Colonic mucosa (tissue), 4 donors: ENCODE data around the gene PDZK1IP1. TPM values are rescaled to one million over a fixed set of nuclear protein-coding genes. Genes with fewer than 3 reads are reported as not detected.

Experiments used
- DNase-seq: peaks from one replicate; pipeline ENCODE4 v3.0.0-alpha.2; 2020
- H3K27ac ChIP-seq: fragments of 200-600 bp; one replicate; pipeline ENCODE4 v1.8.0; 2021
- H3K27me3 ChIP-seq: fragments of 200-600 bp; one replicate; pipeline ENCODE4 v1.8.0; 2021
- H3K36me3 ChIP-seq: fragments of 200-600 bp; one replicate; pipeline ENCODE4 v1.8.0; 2021
- H3K4me1 ChIP-seq: fragments of 200-600 bp; one replicate; pipeline ENCODE4 v1.8.0; 2021; ENCODE audit warnings: mild to moderate bottlenecking
- H3K4me3 ChIP-seq: fragments of 200-600 bp; one replicate; pipeline ENCODE4 v1.8.0; 2021
- H3K9ac ChIP-seq, 2 donors: one replicate each; pipeline ENCODE4 v1.7.0; 2013; ENCODE audit warnings: control low read depth in 2 of 2, low read depth in 2 of 2, low read length in 2 of 2
- H3K9me3 ChIP-seq: fragments of 200-600 bp; one replicate; pipeline ENCODE4 v1.8.0; 2021
- CTCF ChIP-seq: fragments of 200-600 bp; IDR thresholded peaks from one replicate; pipeline ENCODE4 v1.8.0; 2022; ENCODE audit warnings: antibody characterized with exemption, mild to moderate bottlenecking
- intact Hi-C: fragments of 100-400 bp; cut with DNase I; formaldehyde crosslinking; loops from one replicate; pipeline ENCODE4 v1.14.1; 2022
- total RNA-seq, 2 donors: library from RNA; stranded (reverse); fragmentation: NEBNext Ultra II Directional in 1 of 2; extraction: Animal tissue kit (Norgen Biotek cat#: 25700) in 1 of 2; gene quantifications; one replicate each; pipeline ENCODE4 v1.2.1, GENCODE V29; 2021
- donor health status: healthy.
- donor health status: DM: no; HTN: no; CAD: no.
- donor health status: DM: no; HTN: no; CAD: no.

The PDZK1IP1 gene
- total RNA-seq, 2 donors from 2014 or later = 40.6 to 85.2 TPM

DNA sequence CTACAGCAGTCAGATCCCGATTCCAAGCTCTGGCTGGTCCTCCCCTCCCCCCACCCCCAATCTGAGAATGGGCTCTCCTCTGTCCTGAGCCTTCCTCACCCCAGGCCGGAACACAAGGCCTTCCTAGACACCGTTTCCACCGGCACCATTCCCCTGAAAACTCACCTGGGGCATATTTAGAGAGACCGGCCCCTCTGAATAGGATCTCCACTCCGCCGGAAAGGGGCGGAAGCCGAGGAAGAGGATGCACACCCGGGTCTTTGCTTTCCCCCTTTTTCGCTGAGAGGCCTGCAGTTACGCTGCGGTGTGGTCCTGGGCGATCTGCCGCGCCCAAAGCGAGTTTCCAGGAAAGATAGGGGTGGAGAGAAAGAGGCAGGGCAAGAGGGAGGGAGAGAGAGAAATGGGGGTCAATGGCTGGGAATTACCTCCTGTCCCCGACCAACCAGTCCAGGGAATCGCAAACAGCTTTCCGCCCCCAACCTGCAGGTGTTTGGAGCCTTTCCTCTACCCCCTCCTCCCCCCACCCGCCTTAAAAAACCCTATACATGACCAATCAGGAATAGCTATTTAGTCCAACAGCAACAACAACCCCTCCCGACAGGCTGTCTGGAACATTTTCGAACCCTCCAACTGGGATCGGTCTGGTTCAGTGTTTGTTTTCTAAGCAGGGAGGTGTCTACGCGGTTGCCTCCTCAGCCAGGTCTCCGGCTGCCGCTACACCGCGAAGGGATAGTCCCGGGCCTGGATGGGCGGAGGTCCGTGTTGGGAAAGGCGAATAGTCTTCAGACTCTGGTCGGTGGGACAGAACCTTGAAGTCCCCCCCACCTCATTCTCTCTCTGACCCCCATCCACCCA, 39.4 kb upstream of the PDZK1IP1 start:
- intact Hi-C loops = no loop called here
- no peaks in the 10 kb centered on the region for H3K9me3 ChIP-seq
- no peak overlapping the region for H3K9ac ChIP-seq
- TF ChIP-seq CTCF = no peak
- peaks cover 94% of the 10 kb centered on the region for H3K27me3 ChIP-seq
- H3K27ac ChIP-seq = no peak overlapping the region
- H3K4me3 ChIP-seq = no peak overlapping the region
- DNase-seq = no peak
- no peaks in the 10 kb centered on the region for H3K36me3 ChIP-seq
- H3K4me1 ChIP-seq = peaks cover 11% of the 10 kb centered on the region

DNA sequence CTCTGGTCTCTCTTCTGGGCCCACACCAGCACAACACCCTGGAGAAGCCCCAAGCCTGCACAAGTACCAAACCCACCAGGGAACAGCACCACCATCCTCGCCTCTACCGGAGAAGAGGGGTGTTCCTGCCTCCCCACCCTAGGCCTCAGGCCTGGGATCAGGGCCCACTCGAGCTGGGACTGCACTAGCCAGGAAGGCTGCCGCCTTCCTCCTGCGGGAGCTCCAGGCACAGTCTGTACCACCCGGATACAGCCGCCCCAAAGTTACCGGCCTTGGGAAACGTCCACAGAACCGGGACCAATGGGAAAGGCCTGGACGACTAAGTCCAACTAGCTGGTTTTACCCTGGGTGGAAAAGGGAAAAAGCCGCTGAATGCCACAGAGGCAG, 38.8 kb upstream of the PDZK1IP1 start:
- Histone ChIP-seq H3K4me3 (no peak overlapping the region), H3K9ac (no peak overlapping the region), H3K9me3 (no peaks in the 10 kb centered on the region), H3K36me3 (no peaks in the 10 kb centered on the region), H3K27ac (no peak overlapping the region), H3K27me3 (peaks cover 93% of the 10 kb centered on the region), H3K4me1 (peaks cover 11% of the 10 kb centered on the region)
- intact Hi-C loops = no loop called here
- DNase-seq = no peak
- no peak for TF ChIP-seq CTCF

- H3K9ac ChIP-seq = no peak overlapping the region
- no peaks in the 10 kb centered on the region for H3K36me3 ChIP-seq
- DNase-seq = no peak
- peaks cover 11% of the 10 kb centered on the region for H3K4me1 ChIP-seq
- intact Hi-C loops = no loop called here
- no peaks in the 10 kb centered on the region for H3K9me3 ChIP-seq
- peaks cover 90% of the 10 kb centered on the region for H3K27me3 ChIP-seq
- no peak for TF ChIP-seq CTCF
- H3K4me3 ChIP-seq = no peak overlapping the region
- H3K27ac ChIP-seq = no peak overlapping the region
Measured at GRCh38 chr1:47227341-47228232, 37.8 kb upstream of the PDZK1IP1 start.

DNA sequence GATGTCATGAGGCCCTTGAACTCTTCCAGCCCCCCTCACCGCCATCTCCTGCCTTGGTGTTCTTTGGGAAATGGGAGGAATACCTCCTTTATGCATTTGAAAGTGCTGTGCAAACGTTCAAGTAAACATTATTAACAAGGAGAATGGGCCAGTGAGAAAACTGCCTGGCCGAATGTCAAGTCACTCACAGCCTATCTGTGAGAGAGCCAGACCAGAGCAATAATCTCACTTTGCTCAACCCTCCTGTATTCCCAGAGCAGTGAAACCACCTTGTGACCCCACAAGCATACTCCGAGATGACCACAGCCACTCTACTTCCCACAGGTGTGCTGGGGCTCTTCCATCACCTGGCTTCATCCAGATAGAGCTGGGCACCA, 37.0 kb upstream of the PDZK1IP1 start:
- Histone ChIP-seq H3K27ac (no peak overlapping the region), H3K4me1 (peaks cover 10% of the 10 kb centered on the region), H3K9me3 (no peaks in the 10 kb centered on the region), H3K4me3 (no peak overlapping the region), H3K36me3 (no peaks in the 10 kb centered on the region), H3K9ac (no peak overlapping the region), H3K27me3 (peaks cover 83% of the 10 kb centered on the region)
- TF ChIP-seq CTCF = no peak
- intact Hi-C loops = no loop called here
- DNase-seq = no peak

DNA sequence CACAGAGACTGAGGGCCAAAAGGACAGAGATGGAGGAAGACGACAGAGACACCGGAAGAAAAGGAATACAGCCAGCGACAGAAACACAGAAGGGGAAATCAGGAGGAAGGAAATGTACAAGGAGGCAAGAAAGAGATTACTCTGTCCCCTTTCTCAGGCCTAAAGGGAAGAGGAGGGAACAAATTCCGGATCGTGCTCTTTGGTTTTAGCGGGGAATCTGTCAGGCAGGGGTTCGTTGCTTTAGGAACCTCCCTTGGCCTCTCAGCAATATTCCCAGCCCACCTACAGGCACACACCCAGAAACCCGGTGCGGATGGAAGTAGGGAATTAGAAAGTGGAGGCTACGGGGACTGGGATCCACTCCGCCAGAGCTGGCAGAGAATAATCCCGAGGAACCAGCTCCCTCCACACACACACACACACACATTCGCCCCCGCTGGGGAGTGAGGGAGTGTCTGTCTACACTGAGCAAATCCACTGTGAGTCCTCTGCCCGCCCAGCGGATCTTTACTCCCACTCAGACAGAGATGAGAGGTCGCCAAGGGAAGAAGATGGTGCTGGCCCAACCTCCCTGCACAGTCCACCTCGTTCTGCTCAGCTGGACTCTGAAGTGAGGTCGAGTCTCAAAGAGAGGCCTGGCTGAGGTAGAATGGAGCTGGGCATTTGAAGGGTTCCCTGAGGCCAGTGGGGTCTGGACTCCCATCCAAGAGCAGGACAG, 36.4 kb upstream of the PDZK1IP1 start:
- H3K36me3 ChIP-seq = no peaks in the 10 kb centered on the region
- no peak overlapping the region for H3K27ac ChIP-seq
- peaks cover 5% of the 10 kb centered on the region for H3K4me1 ChIP-seq
- intact Hi-C loops = no loop called here
- H3K4me3 ChIP-seq = no peak overlapping the region
- no peak for TF ChIP-seq CTCF
- no peak for DNase-seq
- no peak overlapping the region for H3K9ac ChIP-seq
- peaks cover 77% of the 10 kb centered on the region for H3K27me3 ChIP-seq
- no peaks in the 10 kb centered on the region for H3K9me3 ChIP-seq
